Measurements from ENCODE around the gene USP53.

Gene USP53

DNA sequence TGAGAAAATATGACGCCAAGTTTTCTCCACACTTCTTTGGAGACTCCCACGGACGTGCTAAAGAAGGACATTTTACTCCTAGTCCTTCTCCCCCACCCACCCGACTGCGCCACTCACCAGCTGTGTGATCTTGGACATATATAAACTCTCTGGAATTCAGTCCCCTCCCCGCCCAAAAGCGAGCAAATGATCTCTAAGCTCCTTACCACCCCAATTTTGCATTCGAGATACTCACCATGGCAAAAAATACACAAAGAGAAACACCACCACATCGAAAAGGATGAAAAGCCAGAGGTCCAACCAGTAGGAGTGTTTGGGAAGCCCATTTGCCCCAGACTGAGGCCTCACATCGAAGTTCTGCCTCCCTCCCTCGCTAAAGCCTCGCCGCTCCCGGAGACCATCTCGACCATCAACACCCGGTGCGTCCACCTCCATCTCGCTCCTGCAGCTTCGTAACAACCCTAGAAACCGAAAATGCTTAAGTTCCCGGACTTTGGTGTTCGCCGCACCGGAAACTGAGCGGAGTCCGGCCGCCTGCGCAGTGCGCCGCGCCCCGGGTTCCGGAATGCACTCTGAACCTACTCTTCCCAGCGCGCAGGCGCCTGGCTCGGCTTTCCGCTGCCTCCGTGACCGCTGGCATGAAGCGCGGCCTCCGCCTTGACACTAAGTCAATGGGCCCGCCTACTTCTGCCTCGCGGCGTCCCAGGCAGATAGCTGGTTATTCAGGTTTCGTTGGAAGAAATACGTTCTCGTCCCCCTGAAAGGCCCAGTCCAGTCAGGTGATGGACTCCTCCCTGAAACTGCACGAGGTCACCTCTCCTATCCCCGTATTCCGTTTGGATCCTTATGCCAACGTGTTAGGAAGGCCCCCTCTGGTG lies 87.8 kb downstream of the USP53 start:
- peak; percentile 96 for ATAC-seq

DNA sequence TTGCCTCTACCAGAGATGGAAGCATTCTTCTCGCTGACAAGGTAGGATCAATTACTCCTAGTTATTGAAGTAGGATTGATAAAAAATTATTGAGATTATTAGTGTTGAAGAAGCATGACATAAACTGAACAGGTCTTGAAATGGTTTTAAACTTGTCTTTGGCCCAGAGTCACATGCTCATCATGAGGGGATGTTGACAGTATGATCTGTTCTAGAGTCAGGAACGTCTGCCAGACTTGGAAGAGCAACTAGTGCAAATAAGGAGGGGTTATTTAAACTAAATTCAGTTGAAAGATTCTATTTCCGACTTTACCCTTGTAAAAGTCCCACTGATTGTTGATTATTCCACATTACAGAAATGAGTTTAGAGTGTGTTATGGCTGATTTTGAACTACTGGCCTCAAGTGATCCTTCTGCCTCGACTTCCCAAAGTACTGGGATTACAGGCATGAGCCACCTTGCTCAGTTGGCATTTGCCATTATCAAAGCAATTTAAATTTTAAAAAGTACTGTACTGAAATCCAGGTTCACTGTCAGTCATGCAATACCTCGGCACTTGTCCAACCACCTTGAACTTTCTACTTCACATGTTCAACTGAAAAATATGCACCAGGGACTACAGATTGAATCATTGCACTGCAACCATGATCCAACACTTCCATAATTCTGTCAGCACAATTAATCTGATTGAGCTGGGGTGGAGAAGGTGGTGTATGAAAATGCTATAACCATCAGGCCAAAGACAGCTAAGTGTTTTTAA lies 89.7 kb downstream of the USP53 start:
- TF ChIP-seq ZC3H10 (CRISPR knock-in tag; IDR thresholded peaks at IDR 0.05): no peak
- TF ChIP-seq, protein P1, sequence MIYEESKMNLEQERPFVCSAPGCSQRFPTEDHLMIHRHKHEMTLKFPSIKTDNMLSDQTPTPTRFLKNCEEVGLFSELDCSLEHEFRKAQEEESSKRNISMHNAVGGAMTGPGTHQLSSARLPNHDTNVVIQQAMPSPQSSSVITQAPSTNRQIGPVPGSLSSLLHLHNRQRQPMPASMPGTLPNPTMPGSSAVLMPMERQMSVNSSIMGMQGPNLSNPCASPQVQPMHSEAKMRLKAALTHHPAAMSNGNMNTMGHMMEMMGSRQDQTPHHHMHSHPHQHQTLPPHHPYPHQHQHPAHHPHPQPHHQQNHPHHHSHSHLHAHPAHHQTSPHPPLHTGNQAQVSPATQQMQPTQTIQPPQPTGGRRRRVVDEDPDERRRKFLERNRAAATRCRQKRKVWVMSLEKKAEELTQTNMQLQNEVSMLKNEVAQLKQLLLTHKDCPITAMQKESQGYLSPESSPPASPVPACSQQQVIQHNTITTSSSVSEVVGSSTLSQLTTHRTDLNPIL (CRISPR knock-in tag; IDR thresholded peaks at IDR 0.05; ENCODE audit: low read depth): no peak
- TF ChIP-seq ISL1 (CRISPR knock-in tag; IDR thresholded peaks at IDR 0.05): no peak
- no peak for TF ChIP-seq ZNF8 (CRISPR knock-in tag; IDR thresholded peaks at IDR 0.05)
- no peak for ATAC-seq

More for the DNA sequence above, 87.8 kb downstream of the USP53 start:
- TF ChIP-seq ISL1 (CRISPR knock-in tag; IDR thresholded peaks at IDR 0.05) (no peak), TOX (CRISPR knock-in tag; IDR thresholded peaks at IDR 0.05; ENCODE audit: borderline replicate concordance) (no peak), CSDC2 (CRISPR knock-in tag; IDR thresholded peaks at IDR 0.05) (no peak), ZNF565 (CRISPR knock-in tag; conservative IDR thresholded peaks at IDR 0.05; ENCODE audit: low read depth) (no peak), ZNF8 (CRISPR knock-in tag; IDR thresholded peaks at IDR 0.05) (no peak), RARB (CRISPR knock-in tag; IDR thresholded peaks at IDR 0.05) (no peak), OSR1 (CRISPR knock-in tag; IDR thresholded peaks at IDR 0.05) (no peak), ZNF70 (CRISPR knock-in tag; IDR thresholded peaks at IDR 0.05) (no peak), BACH2 (CRISPR knock-in tag; IDR thresholded peaks at IDR 0.05; ENCODE audit: borderline replicate concordance) (no peak), ZC3H10 (CRISPR knock-in tag; IDR thresholded peaks at IDR 0.05) (no peak), SNAI2 (CRISPR knock-in tag; IDR thresholded peaks at IDR 0.05) (no peak)
- TF ChIP-seq, protein P2, sequence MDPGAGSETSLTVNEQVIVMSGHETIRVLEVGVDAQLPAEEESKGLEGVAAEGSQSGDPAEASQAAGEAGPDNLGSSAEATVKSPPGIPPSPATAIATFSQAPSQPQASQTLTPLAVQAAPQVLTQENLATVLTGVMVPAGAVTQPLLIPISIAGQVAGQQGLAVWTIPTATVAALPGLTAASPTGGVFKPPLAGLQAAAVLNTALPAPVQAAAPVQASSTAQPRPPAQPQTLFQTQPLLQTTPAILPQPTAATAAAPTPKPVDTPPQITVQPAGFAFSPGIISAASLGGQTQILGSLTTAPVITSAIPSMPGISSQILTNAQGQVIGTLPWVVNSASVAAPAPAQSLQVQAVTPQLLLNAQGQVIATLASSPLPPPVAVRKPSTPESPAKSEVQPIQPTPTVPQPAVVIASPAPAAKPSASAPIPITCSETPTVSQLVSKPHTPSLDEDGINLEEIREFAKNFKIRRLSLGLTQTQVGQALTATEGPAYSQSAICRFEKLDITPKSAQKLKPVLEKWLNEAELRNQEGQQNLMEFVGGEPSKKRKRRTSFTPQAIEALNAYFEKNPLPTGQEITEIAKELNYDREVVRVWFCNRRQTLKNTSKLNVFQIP (CRISPR knock-in tag; IDR thresholded peaks at IDR 0.05; ENCODE audit: borderline replicate concordance, low read depth): no peak
- TF ChIP-seq, protein P3, sequence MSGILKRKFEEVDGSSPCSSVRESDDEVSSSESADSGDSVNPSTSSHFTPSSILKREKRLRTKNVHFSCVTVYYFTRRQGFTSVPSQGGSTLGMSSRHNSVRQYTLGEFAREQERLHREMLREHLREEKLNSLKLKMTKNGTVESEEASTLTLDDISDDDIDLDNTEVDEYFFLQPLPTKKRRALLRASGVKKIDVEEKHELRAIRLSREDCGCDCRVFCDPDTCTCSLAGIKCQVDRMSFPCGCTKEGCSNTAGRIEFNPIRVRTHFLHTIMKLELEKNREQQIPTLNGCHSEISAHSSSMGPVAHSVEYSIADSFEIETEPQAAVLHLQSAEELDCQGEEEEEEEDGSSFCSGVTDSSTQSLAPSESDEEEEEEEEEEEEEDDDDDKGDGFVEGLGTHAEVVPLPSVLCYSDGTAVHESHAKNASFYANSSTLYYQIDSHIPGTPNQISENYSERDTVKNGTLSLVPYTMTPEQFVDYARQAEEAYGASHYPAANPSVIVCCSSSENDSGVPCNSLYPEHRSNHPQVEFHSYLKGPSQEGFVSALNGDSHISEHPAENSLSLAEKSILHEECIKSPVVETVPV (CRISPR knock-in tag; IDR thresholded peaks at IDR 0.05): no peak
- TF ChIP-seq, protein P1 (CRISPR knock-in tag; IDR thresholded peaks at IDR 0.05; ENCODE audit: low read depth): no peak
- TF ChIP-seq, protein P4, sequence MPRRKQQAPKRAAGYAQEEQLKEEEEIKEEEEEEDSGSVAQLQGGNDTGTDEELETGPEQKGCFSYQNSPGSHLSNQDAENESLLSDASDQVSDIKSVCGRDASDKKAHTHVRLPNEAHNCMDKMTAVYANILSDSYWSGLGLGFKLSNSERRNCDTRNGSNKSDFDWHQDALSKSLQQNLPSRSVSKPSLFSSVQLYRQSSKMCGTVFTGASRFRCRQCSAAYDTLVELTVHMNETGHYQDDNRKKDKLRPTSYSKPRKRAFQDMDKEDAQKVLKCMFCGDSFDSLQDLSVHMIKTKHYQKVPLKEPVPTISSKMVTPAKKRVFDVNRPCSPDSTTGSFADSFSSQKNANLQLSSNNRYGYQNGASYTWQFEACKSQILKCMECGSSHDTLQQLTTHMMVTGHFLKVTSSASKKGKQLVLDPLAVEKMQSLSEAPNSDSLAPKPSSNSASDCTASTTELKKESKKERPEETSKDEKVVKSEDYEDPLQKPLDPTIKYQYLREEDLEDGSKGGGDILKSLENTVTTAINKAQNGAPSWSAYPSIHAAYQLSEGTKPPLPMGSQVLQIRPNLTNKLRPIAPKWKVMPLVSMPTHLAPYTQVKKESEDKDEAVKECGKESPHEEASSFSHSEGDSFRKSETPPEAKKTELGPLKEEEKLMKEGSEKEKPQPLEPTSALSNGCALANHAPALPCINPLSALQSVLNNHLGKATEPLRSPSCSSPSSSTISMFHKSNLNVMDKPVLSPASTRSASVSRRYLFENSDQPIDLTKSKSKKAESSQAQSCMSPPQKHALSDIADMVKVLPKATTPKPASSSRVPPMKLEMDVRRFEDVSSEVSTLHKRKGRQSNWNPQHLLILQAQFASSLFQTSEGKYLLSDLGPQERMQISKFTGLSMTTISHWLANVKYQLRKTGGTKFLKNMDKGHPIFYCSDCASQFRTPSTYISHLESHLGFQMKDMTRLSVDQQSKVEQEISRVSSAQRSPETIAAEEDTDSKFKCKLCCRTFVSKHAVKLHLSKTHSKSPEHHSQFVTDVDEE (CRISPR knock-in tag; IDR thresholded peaks at IDR 0.05): no peak; the same call in 1 of the 2 replicates
- TF ChIP-seq, protein P5, sequence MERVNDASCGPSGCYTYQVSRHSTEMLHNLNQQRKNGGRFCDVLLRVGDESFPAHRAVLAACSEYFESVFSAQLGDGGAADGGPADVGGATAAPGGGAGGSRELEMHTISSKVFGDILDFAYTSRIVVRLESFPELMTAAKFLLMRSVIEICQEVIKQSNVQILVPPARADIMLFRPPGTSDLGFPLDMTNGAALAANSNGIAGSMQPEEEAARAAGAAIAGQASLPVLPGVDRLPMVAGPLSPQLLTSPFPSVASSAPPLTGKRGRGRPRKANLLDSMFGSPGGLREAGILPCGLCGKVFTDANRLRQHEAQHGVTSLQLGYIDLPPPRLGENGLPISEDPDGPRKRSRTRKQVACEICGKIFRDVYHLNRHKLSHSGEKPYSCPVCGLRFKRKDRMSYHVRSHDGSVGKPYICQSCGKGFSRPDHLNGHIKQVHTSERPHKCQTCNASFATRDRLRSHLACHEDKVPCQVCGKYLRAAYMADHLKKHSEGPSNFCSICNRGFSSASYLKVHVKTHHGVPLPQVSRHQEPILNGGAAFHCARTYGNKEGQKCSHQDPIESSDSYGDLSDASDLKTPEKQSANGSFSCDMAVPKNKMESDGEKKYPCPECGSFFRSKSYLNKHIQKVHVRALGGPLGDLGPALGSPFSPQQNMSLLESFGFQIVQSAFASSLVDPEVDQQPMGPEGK (CRISPR knock-in tag; IDR thresholded peaks at IDR 0.05; ENCODE audit: borderline replicate concordance): no peak
